Kidney epithelial cell (primary cell): Measurements from ENCODE around the gene NT5C3B. TPM values are rescaled to one million over a fixed set of nuclear protein-coding genes. Genes with fewer than 3 reads are reported as not detected.

Experiments used
- DNase-seq: peaks from one replicate; pipeline ENCODE4 v3.0.0-alpha.2; 2010; ENCODE audit warnings: low read depth
- H3K27me3 ChIP-seq: 2 replicates; pipeline ENCODE4 v1.6.0; 2011; ENCODE audit warnings: low read length; ENCODE audit not compliant: control insufficient read depth, insufficient read depth
- H3K36me3 ChIP-seq: 2 replicates; pipeline ENCODE4 v1.5.1; 2011; ENCODE audit warnings: low read length; ENCODE audit not compliant: control insufficient read depth, insufficient read depth
- H3K4me3 ChIP-seq: 2 replicates; pipeline ENCODE4 v1.5.1; 2011; ENCODE audit warnings: low read depth, mild to moderate bottlenecking, control low read depth, low read length
- CTCF ChIP-seq: IDR thresholded peaks from 2 replicates; pipeline ENCODE4 v1.5.1; 2011; ENCODE audit warnings: mild to moderate bottlenecking, moderate library complexity, low read length, control low read depth, inconsistent platforms; ENCODE audit not compliant: insufficient read depth, poor library complexity, severe bottlenecking
- total RNA-seq: library from RNA; depleted of rRNA; stranded (reverse); fragments of >200 nt; gene quantifications from 2 replicates; pipeline ENCODE4 v1.2.3, GENCODE V29; 2015

NT5C3B gene
- total RNA-seq, 1 donor from 2014 or later = 61.5 TPM

- no peak for DNase-seq
- no peaks in the 10 kb centered on the region for H3K27me3 ChIP-seq
These were observed 60.4 kb downstream of the NT5C3B start for GRCh38 chr17:41775394-41776226.

More at GRCh38 chr17:41775394-41776226, 60.4 kb downstream of the NT5C3B start:
- TF ChIP-seq CTCF = no peak
- H3K36me3 ChIP-seq = peaks cover 2% of the 10 kb centered on the region
- no peak overlapping the region for H3K4me3 ChIP-seq

Other genes with a start within 250 kb of the NT5C3B start
- not detected in 2 replicates for gene KRT14, start 249.3 kb downstream of the NT5C3B start, total RNA-seq
- gene KRT16, start 223.5 kb downstream of the NT5C3B start, total RNA-seq = 4.2 and 4.8 TPM in 2 replicates
- gene KRT17, start 211.7 kb downstream of the NT5C3B start, total RNA-seq = 208 and 216 TPM in 2 replicates
- gene EIF1, start 147.3 kb downstream of the NT5C3B start, total RNA-seq = 318 and 368 TPM in 2 replicates
- gene GAST, start 123.9 kb downstream of the NT5C3B start, total RNA-seq = not detected in 2 replicates
- gene HAP1, start 101.6 kb downstream of the NT5C3B start, total RNA-seq = 0.96 and 1.6 TPM in 2 replicates
- gene JUP, start 49.5 kb downstream of the NT5C3B start, total RNA-seq = 749 and 895 TPM in 2 replicates
- 50.5 and 58.4 TPM in 2 replicates for gene P3H4, start 24.3 kb downstream of the NT5C3B start, total RNA-seq
- gene FKBP10, start 23.2 kb downstream of the NT5C3B start, total RNA-seq = 152 and 157 TPM in 2 replicates
- not detected in 2 replicates for gene KLHL10, start 1.6 kb upstream of the NT5C3B start, total RNA-seq
- 28.3 and 29.2 TPM in 2 replicates for gene KLHL11, start 29.2 kb upstream of the NT5C3B start, total RNA-seq
- gene ACLY, start 82.7 kb upstream of the NT5C3B start, total RNA-seq = 241 and 301 TPM in 2 replicates
- 0.62 and 0.84 TPM in 2 replicates for gene ODAD4, start 94.4 kb upstream of the NT5C3B start, total RNA-seq
- 58.5 and 65.1 TPM in 2 replicates for gene CNP, start 130.6 kb upstream of the NT5C3B start, total RNA-seq
- 68.0 and 73.5 TPM in 2 replicates for gene DNAJC7, start 181.2 kb upstream of the NT5C3B start, total RNA-seq
- gene NKIRAS2, start 183.9 kb upstream of the NT5C3B start, total RNA-seq = 74.4 and 77.8 TPM in 2 replicates
- gene C17orf113, start 214.4 kb upstream of the NT5C3B start, total RNA-seq = 0.34 and 0.75 TPM in 2 replicates